Brain microvascular endothelial cell (primary cell): ENCODE results near the gene MYADML2.

ENCODE experiments used
- DNase-seq: peaks from one replicate; pipeline ENCODE4 v3.0.0-alpha.2; 2020
- H3K27ac ChIP-seq: fragments of 250-450 bp; sonication (Bioruptor Pico); 2 replicates; pipeline ENCODE4 v1.5.1; 2020; ENCODE audit warnings: mild to moderate bottlenecking, moderate library complexity
- H3K27me3 ChIP-seq: fragments of 250-450 bp; sonication (Bioruptor Pico); replicated peaks from 2 replicates; pipeline ENCODE4 v1.5.1; 2020; ENCODE audit warnings: mild to moderate bottlenecking
- H3K36me3 ChIP-seq: fragments of 250-450 bp; sonication (Bioruptor Pico); replicated peaks from 2 replicates; pipeline ENCODE4 v1.5.1; 2020; ENCODE audit warnings: mild to moderate bottlenecking
- H3K4me3 ChIP-seq: 2 replicates; pipeline ENCODE4 v1.5.1; 2011; ENCODE audit warnings: low read depth, mild to moderate bottlenecking, control low read depth, low read length, moderate library complexity
- in situ Hi-C: cut with HindIII; loops from 2 replicates; pipeline ENCODE4 v1.10.0; 2017; ENCODE audit warnings: low sequenced_read_pairs, low pct_ligation_motif_present
- TF ChIP-seq, protein P1 (sequence below): IDR thresholded peaks from 2 replicates; pipeline ENCODE4 v1.5.1; 2011; ENCODE audit warnings: low read depth, mild to moderate bottlenecking, moderate library complexity, low read length, control low read depth, inconsistent platforms; ENCODE audit errors: missing control alignments

The MYADML2 gene

DNA sequence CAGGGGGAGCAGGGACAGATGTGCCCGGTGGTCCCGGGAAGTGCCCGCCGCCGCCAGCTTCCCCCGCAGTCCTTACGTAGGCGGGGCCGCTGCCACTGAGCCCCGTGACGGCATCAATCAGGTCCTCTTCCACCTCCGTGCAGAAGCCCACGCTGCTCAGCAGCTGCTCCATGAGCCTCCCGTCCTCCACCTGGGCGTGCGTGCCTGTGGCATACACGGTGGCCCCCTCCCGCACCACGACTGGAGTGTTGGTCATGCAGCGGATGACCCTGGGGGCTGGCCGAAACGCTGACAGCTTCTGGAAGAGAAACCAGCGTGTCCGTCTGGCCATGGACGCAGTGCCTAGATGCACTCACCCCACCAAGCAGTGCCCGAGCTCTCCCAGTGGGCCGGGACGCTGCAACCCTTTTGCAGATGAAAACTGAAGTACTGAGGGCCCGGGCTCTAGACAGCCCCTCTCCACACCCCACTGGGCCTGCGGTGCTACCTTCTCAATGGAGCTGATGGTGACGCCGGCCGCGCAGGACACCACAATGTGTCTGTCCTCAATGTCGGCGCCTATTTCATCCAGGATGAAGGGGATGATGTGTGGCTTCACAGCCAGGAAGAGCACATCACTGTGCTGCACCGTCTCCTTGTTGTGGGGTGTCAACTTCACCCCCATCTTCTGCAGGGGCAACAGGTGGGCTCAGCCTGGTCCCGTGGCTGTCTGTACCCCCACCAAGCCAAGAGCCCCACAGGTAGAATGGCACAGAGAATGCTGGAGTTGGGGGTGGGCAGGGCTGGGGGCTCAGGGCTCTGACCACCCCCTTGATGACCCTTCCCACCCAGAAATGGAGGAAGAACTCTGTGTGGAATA is 12.0 kb downstream of the MYADML2 start:
- peaks cover 10% of the 10 kb centered on the region for H3K36me3 ChIP-seq
- TF ChIP-seq, protein P1, sequence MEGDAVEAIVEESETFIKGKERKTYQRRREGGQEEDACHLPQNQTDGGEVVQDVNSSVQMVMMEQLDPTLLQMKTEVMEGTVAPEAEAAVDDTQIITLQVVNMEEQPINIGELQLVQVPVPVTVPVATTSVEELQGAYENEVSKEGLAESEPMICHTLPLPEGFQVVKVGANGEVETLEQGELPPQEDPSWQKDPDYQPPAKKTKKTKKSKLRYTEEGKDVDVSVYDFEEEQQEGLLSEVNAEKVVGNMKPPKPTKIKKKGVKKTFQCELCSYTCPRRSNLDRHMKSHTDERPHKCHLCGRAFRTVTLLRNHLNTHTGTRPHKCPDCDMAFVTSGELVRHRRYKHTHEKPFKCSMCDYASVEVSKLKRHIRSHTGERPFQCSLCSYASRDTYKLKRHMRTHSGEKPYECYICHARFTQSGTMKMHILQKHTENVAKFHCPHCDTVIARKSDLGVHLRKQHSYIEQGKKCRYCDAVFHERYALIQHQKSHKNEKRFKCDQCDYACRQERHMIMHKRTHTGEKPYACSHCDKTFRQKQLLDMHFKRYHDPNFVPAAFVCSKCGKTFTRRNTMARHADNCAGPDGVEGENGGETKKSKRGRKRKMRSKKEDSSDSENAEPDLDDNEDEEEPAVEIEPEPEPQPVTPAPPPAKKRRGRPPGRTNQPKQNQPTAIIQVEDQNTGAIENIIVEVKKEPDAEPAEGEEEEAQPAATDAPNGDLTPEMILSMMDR = no peak
- H3K27me3 ChIP-seq = no peaks in the 10 kb centered on the region
- in situ Hi-C loops = no loop called here
- H3K4me3 ChIP-seq = no peak overlapping the region
- H3K27ac ChIP-seq = no peak overlapping the region
- no peak for DNase-seq

DNA sequence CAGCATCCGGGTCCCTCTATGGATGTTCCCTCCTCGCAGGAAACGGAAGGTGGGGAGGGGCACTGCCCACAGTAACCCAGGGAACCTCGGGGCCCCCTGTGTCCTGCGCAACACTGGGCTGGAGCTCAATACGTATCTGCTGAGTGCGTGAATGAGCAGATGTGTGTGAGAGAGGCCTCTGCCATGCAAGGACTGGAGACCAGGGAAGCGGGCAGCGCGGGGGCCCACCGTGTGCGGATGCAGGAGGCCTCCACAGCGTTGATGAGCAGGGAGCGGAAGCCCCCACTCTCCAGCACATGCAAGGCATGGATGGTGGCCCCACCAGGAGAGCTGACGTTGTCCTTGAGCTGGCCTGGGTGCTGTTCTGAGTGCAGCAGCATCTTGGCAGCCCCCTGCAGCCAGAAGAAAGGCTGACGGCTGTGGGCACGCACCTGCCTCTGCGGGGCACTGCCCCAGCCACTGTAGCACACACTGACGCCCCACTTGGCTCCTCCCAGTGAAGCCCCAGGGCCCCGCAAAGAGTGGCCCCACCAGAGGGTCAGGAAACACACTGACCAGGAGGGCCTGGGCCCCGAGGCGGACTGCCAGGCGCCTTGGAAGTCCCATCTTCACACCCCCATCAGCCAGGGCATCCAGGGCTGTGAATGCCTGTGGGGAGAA is 12.8 kb downstream of the MYADML2 start:
- in situ Hi-C loops = no loop called here
- Histone ChIP-seq H3K27ac (no peak overlapping the region), H3K27me3 (no peaks in the 10 kb centered on the region), H3K4me3 (no peak overlapping the region), H3K36me3 (peaks cover 10% of the 10 kb centered on the region)
- no peak for DNase-seq
- TF ChIP-seq, protein P1 = no peak

DNA sequence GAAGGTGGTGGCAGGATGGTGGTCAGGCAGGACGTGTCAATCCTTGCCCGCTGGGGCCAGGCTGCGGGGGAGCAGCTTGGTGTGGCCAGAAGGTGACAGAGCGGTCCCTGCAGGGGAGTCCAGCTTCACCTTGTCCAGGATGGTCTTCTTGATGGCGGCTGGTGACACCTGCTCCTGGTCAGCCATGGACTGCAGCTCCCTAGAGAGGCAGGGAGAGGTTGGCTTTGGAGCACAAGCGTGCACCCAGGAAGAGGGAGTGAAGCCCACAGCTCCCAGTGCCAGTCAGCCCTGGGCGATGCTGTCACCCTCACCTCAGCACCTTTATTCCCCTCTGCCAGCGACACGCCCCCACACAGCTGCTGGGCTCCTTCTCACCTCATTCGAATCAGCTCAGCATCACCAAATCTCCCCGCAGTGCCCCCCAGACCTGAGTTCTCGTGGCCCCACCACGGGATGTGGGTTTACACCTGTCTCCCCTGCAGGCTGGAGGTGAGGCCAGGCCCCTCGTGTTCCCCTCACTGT is 13.8 kb downstream of the MYADML2 start:
- no peak overlapping the region for H3K4me3 ChIP-seq
- peaks cover 10% of the 10 kb centered on the region for H3K36me3 ChIP-seq
- TF ChIP-seq, protein P1 = no peak
- DNase-seq = no peak
- no peaks in the 10 kb centered on the region for H3K27me3 ChIP-seq
- H3K27ac ChIP-seq = no peak overlapping the region
- in situ Hi-C loops = no loop called here

DNA sequence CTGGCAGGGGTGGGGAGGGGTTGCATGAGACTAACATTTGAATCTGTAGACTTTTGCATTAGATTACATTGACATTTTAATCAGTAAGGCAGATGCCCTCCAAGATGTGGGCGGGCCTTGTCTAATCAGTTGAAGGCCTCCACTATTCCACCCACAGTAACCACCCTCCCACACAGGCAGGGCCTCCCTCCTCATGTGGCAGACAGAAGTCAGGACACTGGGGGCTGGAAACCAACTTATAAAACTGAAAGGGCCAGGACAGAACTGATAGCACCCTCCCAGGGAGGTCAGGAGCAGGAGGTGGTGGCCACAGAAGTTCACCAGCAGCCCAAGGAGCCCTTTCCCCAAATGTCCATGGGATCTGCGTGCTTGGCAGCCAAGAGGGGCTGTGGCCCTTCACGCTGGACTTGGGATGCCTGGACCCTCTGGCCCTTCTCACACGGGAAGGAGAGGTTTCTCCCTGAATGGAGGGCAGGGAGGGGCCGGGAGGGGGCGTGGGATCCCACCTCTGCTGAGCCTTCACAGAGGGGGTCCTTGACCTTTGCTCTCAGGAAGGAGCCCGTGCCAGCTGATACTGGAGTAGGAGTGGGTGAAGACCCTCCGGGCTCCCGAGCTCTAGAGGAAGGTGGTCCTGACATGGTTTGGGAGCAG is 14.6 kb downstream of the MYADML2 start:
- TF ChIP-seq, protein P1 = no peak
- no peak for DNase-seq
- Histone ChIP-seq H3K27me3 (no peaks in the 10 kb centered on the region), H3K36me3 (peaks cover 10% of the 10 kb centered on the region), H3K27ac (no peak overlapping the region), H3K4me3 (no peak overlapping the region)
- in situ Hi-C loops = no loop called here

DNA sequence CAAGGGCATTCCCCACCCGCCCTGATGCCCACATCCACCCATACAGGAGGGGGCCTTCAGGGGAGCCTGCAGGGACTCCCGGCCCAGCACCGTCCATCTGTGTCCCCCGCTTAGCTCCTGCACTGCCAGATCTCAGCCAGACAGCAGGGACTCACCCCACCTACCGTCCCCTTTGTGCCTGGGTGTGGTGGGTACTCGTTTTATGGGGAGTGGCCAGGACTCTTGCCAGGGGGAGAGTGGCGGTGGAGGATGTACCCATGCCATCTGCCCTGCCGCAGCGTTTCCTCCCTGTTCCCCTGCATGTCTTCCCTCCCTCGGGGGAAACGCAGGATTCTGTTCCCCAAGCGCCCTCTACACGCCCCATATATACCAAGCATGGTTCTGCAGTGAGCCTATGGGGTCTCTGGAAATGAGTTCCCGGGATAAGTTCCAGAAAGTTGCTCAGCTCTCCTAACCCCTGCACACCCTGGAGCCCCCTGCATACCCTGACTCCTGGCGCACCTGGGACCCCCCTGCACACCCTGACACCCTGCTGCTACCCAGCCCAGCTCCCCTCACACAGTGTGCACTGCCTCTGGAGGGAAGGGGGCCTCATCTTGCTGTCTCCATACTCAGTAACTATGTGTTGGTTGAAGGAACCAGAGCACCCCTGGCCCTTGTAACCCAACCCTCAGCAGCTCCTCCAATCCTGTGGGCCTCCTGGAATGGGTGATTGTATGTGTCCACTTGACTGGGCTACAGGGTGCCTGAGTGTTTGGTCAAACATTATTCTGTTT is 15.3 kb downstream of the MYADML2 start:
- peaks cover 10% of the 10 kb centered on the region for H3K36me3 ChIP-seq
- H3K4me3 ChIP-seq = no peak overlapping the region
- TF ChIP-seq, protein P1 = no peak
- DNase-seq = no peak
- in situ Hi-C loops = no loop called here
- no peak overlapping the region for H3K27ac ChIP-seq
- H3K27me3 ChIP-seq = no peaks in the 10 kb centered on the region
